ENCODE data around the gene LITAFD. TPM values are rescaled to one million over a fixed set of nuclear protein-coding genes. Genes with fewer than 3 reads are reported as not detected.

Gene LITAFD
- polyA plus RNA-seq, 1 experiment: not detected

DNA sequence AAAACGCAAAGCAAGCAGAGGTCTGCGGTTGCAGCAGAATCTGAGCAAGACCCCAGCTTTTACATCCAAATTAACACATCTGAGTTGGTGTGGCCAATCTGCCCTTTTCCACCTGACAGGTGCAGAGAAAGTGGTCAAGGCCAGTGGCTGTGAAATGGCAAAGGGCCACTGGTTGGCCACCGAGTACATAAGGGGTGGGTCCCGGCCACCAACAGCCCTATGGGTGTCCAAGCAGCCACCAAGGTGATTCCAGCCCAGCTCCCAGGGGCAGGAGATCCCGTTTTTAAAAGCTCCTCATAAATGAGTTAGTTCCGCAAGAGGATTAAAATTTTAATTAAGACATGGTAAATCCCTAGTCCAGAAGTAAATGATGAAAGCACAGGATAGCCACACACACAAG is 52.5 kb downstream of the LITAFD start:
- TF ChIP-seq CTCF (IDR thresholded peaks at IDR 0.05; ENCODE audit: insufficient read depth, low read depth, low read length): no peak
- ChIA-PET CTCF (interaction anchor here (1.5 kb wide), 1 partner anchor 74 kb away, joined by 5 read pairs; no protein-coding TSS in a partner anchor), POLR2A (no interaction called here)
- H3K4me3 ChIP-seq (ENCODE audit: low read depth, low read length): no peak overlapping the region
- 0 out of 2 replicates have a peak, but pooled peaks cover 2% of the 10 kb centered on the region for H3K36me3 ChIP-seq (ENCODE audit: control insufficient read depth, insufficient read depth, low read length)
- DNase-seq (ENCODE audit: low read depth): no peak
- H3K27me3 ChIP-seq (ENCODE audit: control insufficient read depth, insufficient read depth, low read length): no peaks in the 10 kb centered on the region

Other genes starting within 250 kb of the LITAFD start
- gene ABAT, start 207.7 kb upstream of the LITAFD start, polyA plus RNA-seq (2011; rRNA removed): 2.8 and 3.5 TPM in 2 replicates
- gene TMEM186, start 84.7 kb upstream of the LITAFD start, polyA plus RNA-seq (2011; rRNA removed): 5.9 and 7.9 TPM in 2 replicates
- gene PMM2, start 84.5 kb upstream of the LITAFD start, polyA plus RNA-seq (2011; rRNA removed): 30.4 and 32.2 TPM in 2 replicates
- gene CARHSP1, start 13.3 kb upstream of the LITAFD start, polyA plus RNA-seq (2011; rRNA removed): 88.0 and 119 TPM in 2 replicates
- 17.2 and 18.2 TPM in 2 replicates for gene USP7, start 81.6 kb downstream of the LITAFD start, polyA plus RNA-seq (2011; rRNA removed)
- gene HAPSTR1, start 209.3 kb downstream of the LITAFD start, polyA plus RNA-seq (2011; rRNA removed): 11.9 and 22.9 TPM in 2 replicates